ENCODE measurements around the gene CCDC187.

Gene CCDC187

DNA sequence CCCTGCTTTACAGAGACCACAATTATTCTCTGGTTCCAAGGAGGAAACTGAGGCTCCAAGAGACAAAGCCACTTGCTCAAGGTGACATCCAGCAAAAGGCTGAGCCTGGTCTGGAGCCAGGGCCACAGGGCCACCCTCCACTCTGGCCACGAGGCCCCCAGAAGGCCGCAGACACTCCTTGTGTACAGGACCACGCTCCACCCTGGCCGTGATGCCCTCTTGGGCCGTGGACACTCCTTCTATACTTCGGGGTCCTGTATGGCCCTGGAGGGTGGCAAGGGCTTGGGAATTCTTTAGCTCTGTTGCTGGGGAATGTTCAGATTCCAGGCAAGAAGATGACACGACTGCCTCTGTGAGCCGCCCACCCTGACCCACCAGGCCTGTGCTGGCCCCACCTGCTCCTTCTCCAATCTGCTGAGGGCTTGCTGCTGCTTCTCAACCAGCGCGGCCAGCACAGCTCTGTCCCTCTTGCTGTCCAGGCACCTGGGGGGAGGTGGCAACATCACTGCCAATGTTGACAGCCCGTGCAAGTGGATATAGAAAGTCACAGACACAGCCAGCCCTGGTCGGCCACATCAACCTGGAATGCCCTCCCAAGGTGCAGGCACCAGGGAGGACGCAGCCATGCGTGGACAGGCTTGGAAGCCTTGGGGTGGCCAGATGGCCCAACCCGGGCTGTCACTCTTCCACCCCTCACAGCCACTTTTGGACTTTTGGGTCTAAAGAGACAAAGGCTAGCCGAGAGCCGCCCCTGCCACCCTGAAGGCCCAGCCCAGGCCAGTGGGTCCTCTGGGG lies 38.1 kb downstream of the CCDC187 start:
- DNase-seq = no peak

DNA sequence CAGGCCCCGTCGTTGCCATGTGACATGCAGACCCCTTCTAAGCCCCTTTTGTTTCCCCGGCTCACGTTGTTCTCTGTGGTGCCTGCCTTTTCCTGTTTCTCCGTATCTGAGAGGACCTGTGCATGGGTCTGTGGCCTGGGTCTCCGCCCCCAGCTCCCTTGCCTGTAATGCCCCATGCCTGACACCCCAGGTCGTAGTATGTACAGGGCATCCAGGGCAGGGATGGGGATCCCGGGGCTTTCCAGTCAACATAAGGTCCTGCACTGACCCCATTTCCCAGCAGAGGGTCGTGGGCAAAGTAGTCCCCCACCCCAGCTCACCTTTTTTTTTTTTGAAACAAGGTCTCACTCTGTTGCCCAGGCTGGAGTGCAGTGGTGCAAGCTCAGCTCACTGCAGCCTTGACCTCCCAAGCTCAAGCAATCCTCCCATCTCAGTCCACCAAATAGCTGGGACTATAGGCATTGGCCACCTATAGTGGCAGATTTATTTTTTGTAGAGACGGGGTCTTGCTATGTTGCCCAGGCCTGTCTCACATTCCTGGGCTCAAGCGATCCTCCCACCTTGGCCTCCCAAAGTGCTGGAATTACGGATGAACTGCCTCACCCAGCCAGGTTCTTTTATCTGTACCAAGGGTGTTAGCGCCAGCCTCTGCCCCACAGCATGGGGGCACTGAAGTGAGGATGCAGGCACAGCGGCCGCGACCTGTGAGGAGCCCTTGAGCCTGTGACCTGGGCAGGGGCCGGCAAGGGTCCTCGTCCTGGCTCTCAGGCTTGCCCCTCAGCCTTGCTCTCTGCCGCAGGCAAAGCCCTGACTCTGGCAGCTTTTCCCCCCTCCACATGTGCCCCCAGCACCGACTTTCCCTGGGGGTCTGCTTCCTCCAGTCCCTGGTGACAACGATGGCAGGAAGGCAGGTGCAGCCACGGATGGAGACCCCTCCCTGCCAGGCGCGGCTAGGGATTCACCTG lies 39.2 kb downstream of the CCDC187 start:
- DNase-seq = no peak

DNA sequence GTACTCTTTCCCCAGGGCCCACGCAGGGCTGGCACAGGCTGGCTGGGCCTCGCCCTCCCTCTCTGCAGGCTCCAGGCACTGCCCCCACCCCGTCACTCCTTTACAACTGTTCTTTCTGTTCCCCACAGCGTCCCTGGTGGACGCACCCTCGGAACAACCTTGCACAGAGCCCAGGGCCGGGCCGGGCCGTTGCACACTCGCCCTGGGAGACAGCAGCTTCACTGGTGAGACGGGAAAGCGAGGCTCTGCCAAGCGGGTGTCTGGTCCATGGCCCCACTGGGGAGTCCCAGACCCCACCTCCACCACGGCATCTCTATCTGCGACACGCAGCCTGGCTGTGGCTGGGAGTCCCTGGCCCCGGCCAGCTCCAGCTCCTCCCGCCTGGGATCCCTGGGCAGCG lies 39.9 kb downstream of the CCDC187 start:
- DNase-seq = no peak

DNA sequence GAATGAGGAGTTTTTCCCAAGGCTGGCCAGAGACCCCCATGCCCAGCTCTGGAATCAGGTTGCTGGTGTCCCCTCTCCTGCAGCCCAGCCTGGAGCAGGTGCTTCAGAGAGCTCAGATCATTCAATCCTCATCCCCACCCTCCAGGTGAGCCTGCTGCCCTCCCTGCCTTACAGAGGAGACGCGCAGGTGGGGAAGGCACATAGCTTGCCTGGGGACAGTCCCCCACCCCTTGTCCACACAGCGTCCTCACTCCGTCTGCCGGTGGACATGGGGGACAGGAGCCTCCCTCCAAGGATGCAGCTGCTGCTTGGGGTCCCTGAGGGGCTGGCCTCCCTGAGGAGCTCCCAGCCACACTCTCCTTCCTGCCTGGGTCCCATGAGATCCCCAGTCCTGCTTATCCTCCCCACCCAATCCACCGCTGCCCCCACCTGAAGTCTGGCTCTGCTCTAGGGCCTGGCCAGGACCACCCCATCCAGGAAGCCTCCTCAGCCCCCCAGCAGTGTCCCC lies 41.2 kb downstream of the CCDC187 start:
- DNase-seq = no peak

- DNase-seq = no peak
Observed at GRCh38 chr9:136261686-136262430, 42.0 kb downstream of the CCDC187 start.

DNA sequence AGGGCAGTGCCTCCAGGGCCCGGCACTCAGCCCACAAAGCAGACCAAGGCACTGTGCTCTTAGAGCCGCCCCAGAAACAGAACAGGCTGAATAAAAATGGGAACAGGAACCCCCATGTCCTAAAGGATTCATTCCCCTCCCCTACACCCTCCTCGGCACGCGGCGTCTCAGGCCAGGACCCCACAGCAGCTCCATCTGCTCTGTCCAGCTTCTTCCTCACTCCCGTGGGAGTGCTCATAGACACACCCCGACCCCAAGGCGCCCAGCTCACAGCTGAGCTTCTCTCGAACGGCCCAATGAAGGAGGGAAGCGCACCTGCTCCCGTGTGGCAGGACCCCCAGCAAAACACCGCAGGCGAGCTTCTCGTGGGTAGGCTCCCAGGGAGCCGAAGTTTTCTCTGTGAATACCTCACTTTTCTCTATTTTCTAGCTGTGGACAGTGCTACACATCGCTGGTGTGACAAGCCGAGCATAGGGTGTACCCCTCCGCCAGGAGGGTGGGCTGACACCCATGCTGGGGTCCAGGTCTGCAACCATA lies 42.9 kb downstream of the CCDC187 start:
- no peak for DNase-seq

DNA sequence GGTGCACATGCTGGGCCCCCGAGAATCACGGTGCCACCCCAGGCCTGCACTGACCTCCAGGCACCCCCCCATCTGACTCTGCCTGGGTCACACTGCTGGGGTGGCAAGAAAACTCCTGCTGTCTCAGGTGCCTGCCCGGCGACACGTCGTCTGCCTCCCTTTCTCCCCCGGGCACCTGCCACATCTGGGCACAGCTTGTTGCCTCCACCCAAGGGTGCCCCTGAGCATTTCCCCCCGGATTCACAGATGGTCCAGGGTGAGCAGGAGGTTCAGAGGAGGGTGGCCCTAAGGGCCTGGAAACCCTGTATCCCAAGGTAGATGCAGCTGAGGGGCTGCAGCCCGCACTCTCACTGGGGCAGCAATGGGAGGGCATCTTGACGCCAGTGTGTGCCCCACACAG lies 43.4 kb downstream of the CCDC187 start:
- no peak for DNase-seq

- no peak for DNase-seq
Observed at GRCh38 chr9:136259836-136260235, 44.1 kb downstream of the CCDC187 start.

DNA sequence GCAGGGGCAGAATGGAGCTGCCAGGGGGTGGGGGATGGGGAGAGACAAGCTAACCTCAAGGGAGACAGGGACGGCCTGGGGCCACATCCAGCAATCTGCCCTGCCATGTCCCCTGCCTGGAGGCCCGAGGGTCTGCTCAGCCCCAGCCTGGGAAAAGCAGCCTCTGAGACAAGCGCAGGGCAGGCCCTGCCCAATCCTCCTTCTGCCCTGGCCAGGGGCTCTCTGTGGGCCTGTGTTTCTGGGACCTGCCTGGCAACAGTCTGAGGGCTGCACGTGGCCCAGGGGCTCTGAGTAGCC lies 44.4 kb downstream of the CCDC187 start:
- no peak for DNase-seq

- DNase-seq = no peak
Observed at GRCh38 chr9:136258786-136259516, 44.9 kb downstream of the CCDC187 start.

- no peak for DNase-seq
Observed at GRCh38 chr9:136258299-136258625, 45.6 kb downstream of the CCDC187 start.

DNA sequence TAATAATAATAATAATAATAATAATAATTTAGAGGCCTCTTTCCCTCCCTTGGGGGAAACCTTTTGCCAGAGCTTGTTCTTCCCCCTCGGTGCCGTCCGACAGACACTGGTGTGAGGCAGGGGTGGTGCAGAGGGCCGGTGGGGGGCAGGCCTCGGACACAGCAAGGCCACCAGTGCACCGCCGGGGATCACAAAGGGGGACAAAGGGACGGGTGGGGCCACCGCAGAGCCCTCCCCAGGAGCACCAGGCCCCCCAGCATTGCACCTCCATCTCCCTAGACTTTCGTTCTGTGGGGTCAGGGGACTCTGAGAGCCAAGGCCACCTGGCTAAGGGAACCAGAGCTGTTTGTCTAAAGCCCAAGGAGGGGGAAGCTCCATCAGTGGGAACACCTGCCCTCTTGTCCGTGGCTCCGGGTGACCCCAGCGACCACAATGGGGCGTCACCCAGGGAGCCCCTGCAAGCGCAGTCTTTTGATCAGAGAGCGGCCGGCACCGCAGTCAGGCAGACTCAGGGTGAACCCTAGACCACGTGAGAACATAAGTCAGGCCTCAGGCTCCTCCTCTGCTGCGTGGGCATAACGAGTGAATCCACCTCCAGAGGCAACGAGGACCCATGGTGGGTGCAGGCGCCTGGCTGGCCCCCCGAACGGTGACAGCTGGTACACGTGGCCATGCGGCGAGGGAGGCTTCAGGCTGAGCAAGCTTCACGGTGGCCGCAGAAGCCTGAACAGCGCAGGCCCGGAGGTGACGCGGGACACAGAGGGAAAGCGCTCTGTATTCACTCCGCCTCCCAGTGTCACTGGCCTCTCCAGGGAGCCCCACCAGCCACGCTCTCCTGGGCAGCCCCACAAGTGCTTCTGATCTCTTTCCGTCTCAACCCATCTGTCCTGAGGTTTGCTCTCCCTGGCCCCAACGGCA lies 46.3 kb downstream of the CCDC187 start:
- no peak for DNase-seq

GRCh38 chr9:136255896-136256890 lies 47.7 kb downstream of the CCDC187 start:
- DNase-seq = no peak

DNA sequence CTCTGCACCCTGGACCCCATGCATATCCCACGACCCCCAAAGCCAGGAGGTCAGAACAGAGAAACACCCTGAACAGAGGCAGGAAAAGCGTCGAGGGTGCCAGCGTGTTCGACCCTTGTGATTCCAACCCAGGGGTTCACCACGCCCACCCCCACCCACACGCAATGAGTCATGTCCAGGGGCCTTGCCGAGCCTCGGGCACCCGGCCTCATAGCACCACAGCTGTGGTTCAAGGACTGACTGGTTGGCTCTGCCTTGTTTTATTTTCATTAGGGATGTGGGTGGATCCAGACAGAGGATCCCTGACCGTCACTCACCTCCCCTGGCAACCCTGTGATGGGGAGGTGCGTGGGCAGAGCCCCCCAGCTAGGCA lies 48.7 kb downstream of the CCDC187 start:
- DNase-seq = no peak

DNA sequence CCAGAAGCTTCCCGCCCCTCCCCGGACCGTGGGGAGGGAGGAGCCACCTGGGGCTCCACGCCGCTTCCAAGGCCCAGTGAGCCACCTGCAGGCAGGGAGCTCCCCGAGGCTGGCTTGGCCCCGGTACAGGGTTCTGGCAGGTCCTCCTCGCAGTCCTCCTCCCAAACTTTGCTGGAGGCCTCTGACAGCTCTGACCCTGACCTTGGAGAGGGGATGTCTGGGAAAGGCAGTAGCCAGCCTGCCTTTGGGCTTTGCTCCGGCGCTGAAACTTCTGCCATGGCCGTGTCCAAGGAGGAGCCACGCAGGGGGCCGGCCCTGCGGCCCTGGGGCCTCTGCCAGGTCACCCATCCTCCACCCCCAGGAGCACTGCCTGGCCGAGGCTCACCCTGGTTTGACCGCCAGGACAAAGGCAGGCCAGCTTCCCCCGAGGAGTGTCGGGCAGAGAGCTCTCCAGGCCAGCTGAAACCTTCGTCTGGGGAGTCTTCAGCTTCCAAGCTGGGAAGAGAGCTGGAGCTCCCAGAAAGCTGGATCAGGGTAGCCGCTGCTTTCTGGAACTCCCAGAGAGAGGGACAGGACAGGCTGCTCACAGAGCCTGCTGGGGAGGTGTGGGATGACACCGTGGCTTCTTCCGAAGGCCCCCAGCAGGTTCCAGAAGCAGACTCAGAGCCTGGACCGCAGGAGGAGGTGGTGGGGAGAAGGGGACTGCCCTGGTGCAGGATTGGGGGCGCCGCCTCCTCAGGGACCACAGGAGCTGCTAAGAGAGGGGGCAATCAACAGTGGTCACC lies 49.3 kb downstream of the CCDC187 start:
- no peak for DNase-seq

- DNase-seq = no peak
Observed at GRCh38 chr9:136253246-136254130, 50.4 kb downstream of the CCDC187 start.

DNA sequence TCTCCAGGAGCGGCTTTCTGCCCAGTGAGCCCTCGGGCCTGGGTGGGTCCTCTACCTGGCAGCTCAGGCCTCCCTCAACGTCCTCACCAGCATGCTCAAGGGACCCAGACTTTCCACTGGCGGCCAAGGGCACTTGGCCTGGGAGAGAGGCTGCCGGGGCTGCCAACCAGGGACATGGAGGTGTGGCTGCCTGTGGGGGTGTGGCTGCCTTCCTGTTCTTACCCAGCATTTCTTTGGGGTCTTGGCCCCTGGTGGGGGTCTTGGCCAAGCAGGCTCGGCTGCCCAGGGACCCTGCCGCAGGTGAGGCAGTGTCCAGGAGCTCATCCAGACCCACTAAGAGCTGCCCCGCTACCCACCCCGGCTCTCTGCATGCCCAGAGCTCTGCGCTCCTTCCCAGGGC lies 51.0 kb downstream of the CCDC187 start:
- DNase-seq = no peak

GRCh38 chr9:136252281-136252680 lies 51.6 kb downstream of the CCDC187 start:
- DNase-seq = no peak
